Gastrocnemius medialis (tissue), 4 donors: ENCODE data around the gene AP1AR. TPM values are rescaled to one million over a fixed set of nuclear protein-coding genes. Genes with fewer than 3 reads are reported as not detected.

Experiments used
- ATAC-seq, 2 donors: fragments of 150-250 bp; one replicate each; pipeline ENCODE4 v1.9.1; 2016
- DNase-seq, 2 donors: peaks; one replicate each; pipeline ENCODE4 v3.0.0-alpha.2; 2019
- H3K27ac ChIP-seq, 4 donors: fragments of 200-600 bp; sonication (generic); 1 replicate in 1 of 4; 2 replicates in 3 of 4; pipeline ENCODE4 v1.5.1; 2016 to 2018; ENCODE audit warnings: mild to moderate bottlenecking in 2 of 4, moderate library complexity in 1 of 4
- H3K27me3 ChIP-seq, 3 donors: fragments of 200-600 bp; sonication (generic) in 2 of 3; 1 replicate in 1 of 3; 2 replicates in 2 of 3; pipeline versions ENCODE4 v1.5.1 to v1.6.0; 2016 to 2019; ENCODE audit warnings: mild to moderate bottlenecking in 1 of 3, moderate library complexity in 1 of 3
- H3K36me3 ChIP-seq, 2 donors: fragments of 200-600 bp; sonication (generic) in 1 of 2; one replicate each; pipeline ENCODE4 v1.5.1; 2017 to 2018
- H3K4me1 ChIP-seq, 2 donors: fragments of 200-600 bp; sonication (generic) in 1 of 2; one replicate each; pipeline ENCODE4 v1.5.1; 2016 to 2017; ENCODE audit warnings: mild to moderate bottlenecking in 2 of 2
- H3K4me3 ChIP-seq, 4 donors: fragments of 200-600 bp; sonication (generic) in 3 of 4; 1 replicate in 1 of 4; 2 replicates in 3 of 4; pipeline ENCODE4 v1.5.1; 2016 to 2019; ENCODE audit warnings: mild to moderate bottlenecking in 2 of 4
- H3K9me3 ChIP-seq, 3 donors: fragments of 200-600 bp; sonication (generic) in 2 of 3; 1 replicate in 1 of 3; 2 replicates in 2 of 3; pipeline ENCODE4 v1.5.1; 2016 to 2019
- POLR2A ChIP-seq, 2 donors: fragments of 450-650 bp; IDR thresholded peaks; one replicate each; pipeline ENCODE4 v1.6.1; 2017; ENCODE audit warnings: antibody characterized with exemption in 2 of 2, mild to moderate bottlenecking in 2 of 2, moderate library complexity in 2 of 2
- in situ Hi-C, 4 donors: fragments of 200-750 bp; cut with MboI; loops; one replicate each; pipeline versions ENCODE4 v1.15.0 to v1.8.0; 2017; ENCODE audit warnings: low sequenced_read_pairs in 4 of 4
- intact Hi-C: fragments of 100-400 bp; cut with DNase I; formaldehyde crosslinking; loops from one replicate; pipeline ENCODE4 v1.15.1; 2023; ENCODE audit warnings: low total_unique reads
- total RNA-seq, 4 donors: library from RNA; depleted of rRNA; stranded (reverse); fragments of >200 nt; gene quantifications; one replicate each; pipeline versions ENCODE4 v1.1.0 to v1.2.3, GENCODE V29; 2016
- TF ChIP-seq, protein P1 (sequence below), 5 experiments: fragments of 450-650 bp in 3 of 5; fragments of 200-600 bp in 2 of 5; sonication (generic) in 2 of 5; IDR thresholded peaks in 4 of 5; conservative IDR thresholded peaks in 1 of 5; 1 replicate in 4 of 5; 2 replicates in 1 of 5; pipeline ENCODE4 v1.5.1; 2016 to 2019; ENCODE audit warnings: antibody characterized with exemption in 5 of 5, mild to moderate bottlenecking in 3 of 5, moderate library complexity in 3 of 5

Gene AP1AR
- total RNA-seq, 4 donors from 2014 or later = 8.9 to 21.5 (median 15.2) TPM

DNA sequence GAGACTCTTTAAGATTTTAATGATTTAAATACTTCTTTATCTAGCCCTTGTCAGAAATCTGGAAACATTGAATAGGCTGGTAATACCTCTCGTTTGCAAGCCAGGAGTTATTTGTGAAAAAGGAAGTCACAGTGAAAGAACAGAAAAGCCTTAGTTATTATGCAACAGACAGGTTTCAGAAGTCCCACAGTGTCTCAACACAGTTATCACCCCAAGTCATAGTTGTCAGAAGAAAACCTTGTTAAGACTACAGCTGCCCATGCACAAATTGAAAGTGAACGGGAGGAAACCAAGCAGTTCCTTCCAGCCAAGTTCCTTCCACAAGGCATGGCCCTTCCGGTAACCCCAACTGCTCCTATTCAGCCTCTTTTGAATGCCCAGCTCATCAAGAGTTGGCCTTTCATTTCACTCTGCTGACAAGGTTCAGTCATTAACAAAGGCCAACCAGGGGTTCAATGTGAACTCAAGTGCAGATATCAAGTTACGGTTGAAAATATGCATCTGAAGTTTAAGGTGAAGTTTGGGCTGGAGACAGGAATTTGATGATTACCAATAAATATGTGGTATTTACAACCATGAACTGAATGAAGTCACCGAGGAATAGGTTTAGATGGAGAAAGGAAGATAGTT, 81.1 kb downstream of the AP1AR start:
- intact Hi-C loops (no loop called here), in situ Hi-C loops (no loop called here)
- TF ChIP-seq POLR2A (IDR thresholded peaks at IDR 0.05) = no peak
- TF ChIP-seq, protein P1, sequence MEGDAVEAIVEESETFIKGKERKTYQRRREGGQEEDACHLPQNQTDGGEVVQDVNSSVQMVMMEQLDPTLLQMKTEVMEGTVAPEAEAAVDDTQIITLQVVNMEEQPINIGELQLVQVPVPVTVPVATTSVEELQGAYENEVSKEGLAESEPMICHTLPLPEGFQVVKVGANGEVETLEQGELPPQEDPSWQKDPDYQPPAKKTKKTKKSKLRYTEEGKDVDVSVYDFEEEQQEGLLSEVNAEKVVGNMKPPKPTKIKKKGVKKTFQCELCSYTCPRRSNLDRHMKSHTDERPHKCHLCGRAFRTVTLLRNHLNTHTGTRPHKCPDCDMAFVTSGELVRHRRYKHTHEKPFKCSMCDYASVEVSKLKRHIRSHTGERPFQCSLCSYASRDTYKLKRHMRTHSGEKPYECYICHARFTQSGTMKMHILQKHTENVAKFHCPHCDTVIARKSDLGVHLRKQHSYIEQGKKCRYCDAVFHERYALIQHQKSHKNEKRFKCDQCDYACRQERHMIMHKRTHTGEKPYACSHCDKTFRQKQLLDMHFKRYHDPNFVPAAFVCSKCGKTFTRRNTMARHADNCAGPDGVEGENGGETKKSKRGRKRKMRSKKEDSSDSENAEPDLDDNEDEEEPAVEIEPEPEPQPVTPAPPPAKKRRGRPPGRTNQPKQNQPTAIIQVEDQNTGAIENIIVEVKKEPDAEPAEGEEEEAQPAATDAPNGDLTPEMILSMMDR (IDR thresholded peaks at IDR 0.05 in 4 of 5, conservative IDR thresholded peaks at IDR 0.05 in 1 of 5) = no peak
- DNase-seq (no peak), ATAC-seq (no peak)
- Histone ChIP-seq H3K36me3 (no peaks in the 10 kb centered on the region), H3K4me3 (no peak overlapping the region), H3K27me3 (no peaks in the 10 kb centered on the region), H3K4me1 (no peaks in the 10 kb centered on the region), H3K27ac (no peak overlapping the region), H3K9me3 (no peaks in the 10 kb centered on the region)

DNA sequence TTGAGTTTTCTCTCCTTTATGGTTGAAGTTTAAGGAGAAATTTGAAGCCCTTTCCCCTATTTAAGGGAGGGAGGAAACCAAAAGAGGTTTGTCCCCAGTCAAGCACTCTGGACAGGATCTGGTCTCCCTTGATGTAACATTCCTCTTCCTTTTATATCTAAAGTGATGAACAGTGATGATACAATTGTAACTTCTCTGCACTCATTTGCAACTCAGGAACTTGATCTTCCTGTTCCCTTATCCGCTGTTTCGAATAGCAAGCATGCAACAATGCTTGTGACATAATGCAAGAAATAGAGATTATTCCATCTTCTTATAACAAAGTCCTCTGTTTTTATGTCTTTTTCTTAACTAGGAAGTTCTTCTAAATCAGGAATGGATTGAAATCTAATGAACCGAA, 83.9 kb downstream of the AP1AR start:
- Histone ChIP-seq H3K4me1 (no peaks in the 10 kb centered on the region), H3K27me3 (no peaks in the 10 kb centered on the region), H3K9me3 (no peaks in the 10 kb centered on the region), H3K4me3 (no peak overlapping the region), H3K27ac (no peak overlapping the region), H3K36me3 (no peaks in the 10 kb centered on the region)
- TF ChIP-seq, protein P1 (IDR thresholded peaks at IDR 0.05 in 4 of 5, conservative IDR thresholded peaks at IDR 0.05 in 1 of 5) = no peak
- no peak for TF ChIP-seq POLR2A (IDR thresholded peaks at IDR 0.05)
- DNase-seq (no peak), ATAC-seq (no peak)
- in situ Hi-C loops = no loop called here
- intact Hi-C loops = no loop called here

DNA sequence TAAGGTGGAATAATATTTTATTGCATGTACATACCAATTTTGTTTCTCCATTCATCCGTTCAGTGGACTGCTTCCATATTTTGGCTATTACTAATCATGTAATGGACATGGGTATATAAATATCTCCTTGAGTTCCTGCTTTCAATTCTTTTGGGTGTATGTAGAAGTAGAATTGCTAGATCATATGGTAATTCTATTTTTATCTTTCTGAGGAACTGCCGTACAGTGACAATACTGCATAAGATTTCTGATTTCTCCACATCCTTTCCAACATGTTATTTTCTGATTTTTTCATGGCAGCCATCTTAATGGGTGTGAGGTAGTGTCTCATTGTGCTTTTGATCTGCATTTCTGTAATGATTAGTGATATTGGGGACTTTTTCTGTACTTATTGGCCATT, 84.8 kb downstream of the AP1AR start:
- no peaks in the 10 kb centered on the region for H3K4me1 ChIP-seq
- no peak overlapping the region for H3K27ac ChIP-seq
- H3K36me3 ChIP-seq = no peaks in the 10 kb centered on the region
- H3K9me3 ChIP-seq = no peaks in the 10 kb centered on the region
- ATAC-seq = no peak
- H3K4me3 ChIP-seq = no peak overlapping the region
- TF ChIP-seq, protein P1 (IDR thresholded peaks at IDR 0.05 in 4 of 5, conservative IDR thresholded peaks at IDR 0.05 in 1 of 5) = no peak
- no peak for TF ChIP-seq POLR2A (IDR thresholded peaks at IDR 0.05)
- in situ Hi-C loops (no loop called here), intact Hi-C loops (no loop called here)
- DNase-seq = no peak
- H3K27me3 ChIP-seq = no peaks in the 10 kb centered on the region

DNA sequence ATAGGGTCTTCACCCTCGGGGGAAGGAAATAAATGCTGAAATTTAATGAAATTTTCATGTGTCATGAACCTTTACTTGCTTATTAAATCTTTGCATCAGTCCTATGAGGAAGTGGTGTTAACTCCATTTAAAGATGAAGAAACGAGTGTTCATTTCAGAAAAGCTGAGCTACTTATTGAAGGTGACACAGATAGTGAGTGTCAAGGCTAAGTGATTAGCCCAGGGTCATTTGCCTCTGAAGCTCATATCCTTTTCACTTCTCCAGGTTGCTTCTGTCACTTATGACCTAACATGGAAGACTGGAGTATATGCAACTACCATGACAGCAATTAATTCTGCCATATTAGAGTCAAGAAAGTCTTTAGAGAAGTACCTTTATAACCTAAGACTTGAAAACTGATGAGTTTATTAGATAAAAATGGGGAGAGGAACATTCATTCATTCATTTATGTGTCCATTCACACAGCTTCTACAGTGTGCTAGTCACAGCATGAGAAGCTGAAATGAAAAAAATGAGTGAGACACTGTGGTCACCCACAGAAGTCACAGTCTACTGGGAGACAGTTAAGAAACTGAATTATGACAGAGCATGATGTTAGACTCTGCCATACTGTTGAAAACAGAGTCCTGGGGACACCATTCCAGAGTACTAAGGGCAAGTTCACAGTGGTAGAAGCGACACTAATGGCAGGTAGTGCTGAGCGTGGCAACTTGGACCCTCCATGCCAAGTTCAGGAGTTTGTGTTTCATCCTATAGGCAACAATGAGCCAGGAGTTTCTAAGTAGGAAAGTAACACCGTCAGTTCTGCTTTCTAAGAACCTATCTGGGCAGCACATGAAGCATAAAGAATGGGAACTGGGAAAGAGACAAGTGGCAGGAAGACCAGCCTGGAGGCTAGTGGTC, 86.9 kb downstream of the AP1AR start:
- Histone ChIP-seq H3K27ac (no peak overlapping the region), H3K36me3 (no peaks in the 10 kb centered on the region), H3K4me3 (no peak overlapping the region), H3K9me3 (no peaks in the 10 kb centered on the region), H3K4me1 (no peaks in the 10 kb centered on the region), H3K27me3 (no peaks in the 10 kb centered on the region)
- DNase-seq (no peak), ATAC-seq (no peak)
- in situ Hi-C loops = no loop called here
- intact Hi-C loops = no loop called here
- TF ChIP-seq, protein P1 (IDR thresholded peaks at IDR 0.05 in 4 of 5, conservative IDR thresholded peaks at IDR 0.05 in 1 of 5) = no peak
- no peak for TF ChIP-seq POLR2A (IDR thresholded peaks at IDR 0.05)

Other genes with a start within 250 kb of the AP1AR start
- gene FAM241A, start 86.3 kb upstream of the AP1AR start, total RNA-seq = 1 to 10 TPM; 2.3 to 7.0 (median 3.3) TPM
- gene TIFA, start 54.1 kb downstream of the AP1AR start, total RNA-seq = 1 to 10 TPM; 1.5 to 5.1 (median 2.9) TPM
- gene ALPK1, start 65.6 kb downstream of the AP1AR start, total RNA-seq = 10 to 100 TPM in 1 of 4 donors, 1 to 10 TPM in 3; 1.8 to 12.6 (median 3.3) TPM